GM18507 (cell line): Measurements from ENCODE around the gene TMPRSS4.

Experiments
- DNase-seq: peaks from one replicate; pipeline ENCODE4 v3.0.0; 2011; ENCODE audit warnings: low read depth; ENCODE audit not compliant: insufficient read length; ENCODE audit errors: extremely low spot score
- FAIRE-seq: peaks from 2 replicates; lab custom pipeline; 2011; peaks lifted over from hg19 to GRCh38; lab: Jason Lieb, UNC

The TMPRSS4 gene

DNA sequence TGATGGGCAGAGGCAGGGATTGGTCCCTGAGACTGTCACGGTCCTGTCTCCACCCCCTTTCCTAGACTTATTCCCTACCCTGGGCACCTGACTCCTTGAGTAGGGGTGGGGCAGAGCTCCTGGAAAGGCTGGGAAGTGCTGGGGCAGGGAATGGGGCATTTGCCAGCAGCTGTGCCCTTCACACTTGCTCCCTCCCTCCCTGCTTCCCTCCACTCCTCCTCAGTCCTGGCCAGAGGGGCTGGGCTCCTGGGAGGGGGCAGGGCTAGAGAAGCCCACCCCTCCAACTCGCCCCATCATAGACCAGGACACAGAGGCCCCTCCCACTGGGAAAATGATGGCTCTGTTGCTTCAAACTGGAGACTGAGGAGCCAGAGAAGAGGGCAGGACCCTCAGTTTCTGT is 88.0 kb downstream of the TMPRSS4 start:
- FAIRE-seq (no peak), DNase-seq (no peak)

DNA sequence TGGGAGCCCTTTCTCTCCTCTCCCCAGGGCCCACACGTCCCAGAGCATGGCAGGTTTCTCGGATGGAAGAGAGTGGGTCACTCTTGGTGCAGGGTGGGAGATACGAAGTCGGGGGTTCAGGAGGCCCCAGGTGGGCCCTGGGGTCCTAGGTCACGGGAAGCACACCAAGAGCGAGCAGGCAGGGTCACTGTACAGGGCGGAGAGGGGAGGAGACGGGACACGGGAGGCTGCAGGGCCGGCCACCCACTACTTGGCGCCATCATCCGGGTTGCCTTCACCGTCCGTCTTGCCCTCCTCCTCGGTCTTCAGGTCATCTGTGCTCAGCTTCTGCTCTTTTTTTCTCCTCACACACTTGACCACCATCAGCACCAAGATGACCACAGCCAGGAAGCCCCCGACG is 89.8 kb downstream of the TMPRSS4 start:
- DNase-seq, result no peak
- no peak for FAIRE-seq

- FAIRE-seq, result no peak
- DNase-seq, result no peak
Observed at GRCh38 chr11:118167253-118167652, 90.4 kb downstream of the TMPRSS4 start.

- FAIRE-seq, result no peak
- no peak for DNase-seq
Observed at GRCh38 chr11:118167906-118168305, 91.0 kb downstream of the TMPRSS4 start.

DNA sequence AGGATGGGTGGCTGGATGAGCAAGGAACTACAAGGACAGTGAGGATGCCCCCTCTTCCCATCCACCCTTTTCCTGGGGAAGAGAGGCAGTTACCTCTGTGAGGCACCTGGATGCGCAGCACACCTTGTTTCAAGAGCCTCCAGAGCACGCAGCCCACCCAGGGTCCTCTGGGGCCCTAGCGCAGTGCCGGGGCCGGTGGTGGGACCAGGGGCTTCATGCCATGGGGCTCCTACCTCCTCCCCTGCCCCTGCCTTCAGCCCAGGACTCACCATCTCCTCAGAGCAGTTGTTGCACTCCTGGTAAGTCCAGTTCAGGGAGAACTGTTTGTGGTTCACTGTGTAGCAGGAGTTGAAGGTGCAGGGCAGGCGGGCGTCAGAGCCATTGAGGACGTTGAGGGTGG is 91.4 kb downstream of the TMPRSS4 start:
- FAIRE-seq (no peak), DNase-seq (no peak)

DNA sequence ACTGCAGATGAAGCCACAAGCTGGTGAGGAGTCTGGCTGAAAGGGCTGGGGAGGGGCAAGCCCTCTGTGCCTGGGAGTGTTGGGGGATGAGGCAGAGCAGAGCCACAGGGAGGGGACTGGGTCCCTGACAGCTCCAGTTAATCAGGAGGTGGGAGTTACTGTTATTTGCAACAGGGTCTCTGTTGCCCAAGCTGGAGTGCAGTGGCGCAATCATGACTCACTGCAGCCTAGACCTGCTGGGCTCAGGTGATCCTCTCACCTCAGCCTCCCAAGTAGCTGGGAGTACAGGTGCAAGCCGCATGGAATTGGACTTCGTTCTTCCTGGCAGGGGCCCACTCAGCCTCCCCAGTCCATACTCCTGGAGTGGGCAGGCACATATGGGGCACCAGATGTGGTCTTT is 91.9 kb downstream of the TMPRSS4 start:
- FAIRE-seq (no peak), DNase-seq (no peak)

- DNase-seq, result no peak
- FAIRE-seq, result no peak
Observed at GRCh38 chr11:118169300-118170140, 92.6 kb downstream of the TMPRSS4 start.

- no peak for DNase-seq
- FAIRE-seq, result no peak
Observed at GRCh38 chr11:118170231-118170630, 93.4 kb downstream of the TMPRSS4 start.

DNA sequence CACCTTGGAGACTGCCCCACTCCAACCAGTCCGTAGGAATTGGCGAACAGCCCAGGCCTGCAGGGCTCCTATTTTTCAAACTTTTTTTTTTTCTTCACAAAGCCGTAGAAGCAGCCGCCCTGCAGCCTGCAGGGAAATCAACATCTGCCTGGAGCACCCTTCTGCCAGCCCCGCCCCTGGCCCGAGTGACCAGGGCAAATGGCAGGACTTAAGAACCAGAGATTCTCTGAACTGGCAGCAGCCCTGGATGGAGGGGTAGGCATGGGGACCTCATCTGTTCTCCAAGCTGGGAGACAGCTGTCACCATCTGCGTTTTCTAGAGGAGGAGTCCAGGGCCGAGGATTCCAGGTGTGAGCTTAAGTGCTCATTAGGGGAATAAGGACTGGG is 94.0 kb downstream of the TMPRSS4 start:
- no peak for DNase-seq
- FAIRE-seq, result no peak
